GM19468 (cell line): ENCODE results near the gene EWSR1.

Experiments
- ATAC-seq: cut with Tn5 transposase; IDR thresholded peaks from one replicate; pipeline ENCODE4 v1.9.1; 2021; ENCODE audit warnings: mild to moderate bottlenecking, moderate library complexity, moderate number of reproducible peaks; ENCODE audit not compliant: unreplicated experiment; ENCODE audit errors: extremely low read depth

The EWSR1 gene

DNA sequence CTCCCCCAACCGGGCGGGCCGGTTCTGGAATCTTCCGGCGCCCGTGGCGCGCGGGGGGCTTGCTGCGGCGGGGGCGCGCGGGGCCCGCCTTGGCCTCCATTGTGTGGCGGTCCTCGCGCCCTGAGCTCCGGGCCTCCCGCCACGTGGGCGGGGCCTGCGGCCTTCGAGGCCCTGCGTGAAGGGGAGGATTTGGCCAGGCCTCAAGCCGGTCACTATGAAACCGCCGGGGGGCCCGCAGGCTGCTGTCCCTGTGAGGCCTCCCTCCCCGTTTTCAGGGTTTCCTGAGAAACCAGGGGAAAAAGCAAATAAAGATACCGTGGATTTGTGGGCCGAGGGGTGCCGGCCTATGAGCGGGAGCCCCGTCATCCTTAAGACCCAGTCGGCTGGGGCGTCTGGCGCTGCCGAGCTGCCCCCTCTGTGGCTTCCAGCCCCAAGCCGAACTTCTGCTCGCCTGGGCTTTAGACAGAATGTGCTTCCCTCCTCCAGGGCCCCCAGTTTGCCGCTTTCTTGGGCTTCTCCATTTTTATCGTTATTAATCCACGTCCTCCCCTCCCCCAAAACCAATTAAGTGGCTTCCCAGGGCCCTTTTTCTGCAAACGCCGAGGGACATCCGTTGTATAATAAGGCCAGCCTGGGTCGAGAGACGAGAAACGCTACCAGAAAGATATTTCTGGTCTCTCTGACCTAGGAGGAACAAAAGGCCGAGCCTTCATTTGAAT is 602 bp downstream of the EWSR1 start:
- ATAC-seq: peak; percentile 3

DNA sequence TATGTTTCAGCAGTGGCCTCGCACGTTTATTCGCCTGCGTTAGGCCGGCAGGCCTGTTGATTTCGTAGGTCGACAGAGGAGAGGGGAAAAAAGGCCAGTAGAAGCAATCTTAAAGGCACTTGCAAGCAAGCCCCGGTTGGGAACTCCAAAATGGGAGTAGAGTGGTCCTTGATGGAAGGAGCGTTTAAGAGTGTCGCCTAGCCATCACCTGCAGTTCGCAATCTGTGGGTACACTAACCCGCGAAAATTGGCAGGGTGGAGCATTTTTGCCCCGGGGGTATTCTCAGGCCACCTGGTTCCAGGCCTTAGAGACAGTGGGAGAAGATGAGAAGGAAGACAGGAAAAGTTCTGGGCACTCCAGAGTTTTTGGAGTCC is 1.1 kb downstream of the EWSR1 start:
- ATAC-seq: no peak

DNA sequence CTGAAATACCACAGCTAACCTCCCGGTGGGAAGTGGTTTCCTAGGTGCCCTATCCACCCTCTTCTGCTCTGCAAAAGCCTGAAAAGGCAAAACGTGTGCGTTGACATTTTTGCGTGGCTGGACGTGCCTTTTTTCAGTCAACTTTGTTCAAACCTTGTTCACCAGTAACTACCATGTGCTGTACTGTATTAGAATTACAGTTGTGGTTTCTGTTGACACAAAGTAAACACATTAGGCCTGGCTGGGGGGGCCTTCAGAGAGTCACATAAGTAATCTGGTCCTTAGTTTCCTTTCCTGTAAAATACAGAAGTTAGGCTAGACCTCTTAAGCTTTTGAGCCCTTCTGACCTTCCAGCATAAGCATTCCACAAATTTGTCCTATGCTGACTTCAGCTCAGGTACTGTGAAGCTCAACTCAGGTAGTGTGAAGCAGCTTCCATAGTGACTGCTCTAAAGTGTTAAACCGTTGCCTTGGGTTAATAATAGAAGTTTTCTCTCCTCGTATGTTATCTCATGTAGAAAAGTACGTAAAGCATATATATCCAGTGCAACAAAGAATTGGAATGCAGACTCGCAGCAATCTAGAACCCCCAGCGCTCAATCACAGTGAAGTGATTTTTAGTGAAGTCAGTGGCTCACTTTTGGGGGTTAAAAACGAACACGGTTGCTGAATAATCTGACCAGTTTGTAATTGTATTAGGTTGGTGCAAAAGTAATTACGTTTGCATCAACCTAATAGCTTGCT is 1.8 kb downstream of the EWSR1 start:
- ATAC-seq: no peak

DNA sequence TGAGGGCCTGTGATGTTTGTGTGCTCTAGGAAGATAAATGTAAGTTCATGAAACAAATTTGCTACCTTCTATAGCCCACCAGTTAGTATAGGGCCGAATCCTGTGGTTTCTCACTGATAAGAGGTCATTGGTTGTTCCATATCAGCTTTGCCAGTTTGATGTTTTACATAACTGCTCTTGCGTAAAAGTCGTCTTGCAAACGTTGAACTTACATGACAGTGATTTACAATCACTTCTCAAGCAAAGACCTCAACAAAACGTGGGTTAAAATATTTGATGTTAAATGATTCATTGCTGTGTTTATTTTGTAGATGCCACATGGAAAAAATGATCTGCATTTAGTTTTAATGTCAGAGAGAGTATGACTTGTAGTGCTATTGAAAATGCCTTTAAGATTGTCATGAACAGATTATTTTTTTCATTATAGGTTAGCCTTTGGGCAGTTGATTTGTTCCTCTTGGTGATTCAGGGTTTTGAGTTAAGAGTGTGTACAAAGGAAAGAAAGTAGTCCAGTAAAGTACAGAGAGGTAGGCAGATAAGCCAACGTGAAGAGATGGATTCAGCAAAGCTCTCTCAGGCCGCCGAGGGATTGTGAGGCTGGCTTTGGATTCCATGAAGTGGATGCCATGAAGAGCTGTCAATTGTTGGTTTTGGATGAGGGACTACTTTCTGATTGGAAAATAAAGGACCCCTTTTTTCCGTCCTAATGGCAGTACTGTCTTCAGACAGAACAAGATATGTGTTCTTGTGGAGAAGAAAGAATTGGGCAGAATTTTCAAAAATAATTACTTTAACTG is 2.6 kb downstream of the EWSR1 start:
- ATAC-seq: no peak

DNA sequence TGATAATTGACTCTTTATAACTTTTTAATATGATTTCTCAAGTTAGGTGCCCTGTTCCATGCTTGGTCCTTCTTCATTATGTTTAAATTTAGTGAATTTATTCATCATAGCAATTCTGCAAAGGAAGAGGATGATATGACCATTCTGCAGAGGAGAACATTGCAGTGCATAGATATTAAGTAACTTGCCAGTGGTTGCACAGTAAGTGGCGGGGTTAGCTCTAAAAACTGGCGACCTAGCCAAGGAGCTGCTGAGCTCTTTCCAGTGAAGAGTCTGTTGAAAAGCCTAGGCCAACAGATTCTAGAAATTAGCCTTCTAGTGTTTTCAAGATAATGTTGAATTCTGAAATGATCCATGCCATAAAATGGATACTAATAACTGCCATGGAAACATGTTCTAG is 4.6 kb downstream of the EWSR1 start:
- ATAC-seq: no peak

DNA sequence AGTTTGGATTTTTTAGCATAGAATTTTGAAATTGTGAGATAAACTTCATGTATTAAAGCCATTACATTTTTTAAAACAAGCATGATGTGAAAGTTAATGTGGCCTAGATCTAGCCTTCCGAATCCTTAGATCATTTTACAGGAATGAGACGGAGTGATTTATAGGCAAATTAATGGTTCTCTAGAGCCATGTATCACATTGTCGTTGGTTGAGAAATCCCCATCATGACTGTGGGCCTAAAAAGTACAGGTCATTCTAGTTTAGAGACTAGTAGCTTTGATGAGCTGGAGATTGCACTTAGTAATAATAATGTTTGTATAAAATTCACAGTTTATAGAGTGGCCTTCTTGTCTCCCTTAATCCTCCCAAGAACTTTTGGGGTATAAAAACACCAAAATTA is 7.1 kb downstream of the EWSR1 start:
- no peak for ATAC-seq

DNA sequence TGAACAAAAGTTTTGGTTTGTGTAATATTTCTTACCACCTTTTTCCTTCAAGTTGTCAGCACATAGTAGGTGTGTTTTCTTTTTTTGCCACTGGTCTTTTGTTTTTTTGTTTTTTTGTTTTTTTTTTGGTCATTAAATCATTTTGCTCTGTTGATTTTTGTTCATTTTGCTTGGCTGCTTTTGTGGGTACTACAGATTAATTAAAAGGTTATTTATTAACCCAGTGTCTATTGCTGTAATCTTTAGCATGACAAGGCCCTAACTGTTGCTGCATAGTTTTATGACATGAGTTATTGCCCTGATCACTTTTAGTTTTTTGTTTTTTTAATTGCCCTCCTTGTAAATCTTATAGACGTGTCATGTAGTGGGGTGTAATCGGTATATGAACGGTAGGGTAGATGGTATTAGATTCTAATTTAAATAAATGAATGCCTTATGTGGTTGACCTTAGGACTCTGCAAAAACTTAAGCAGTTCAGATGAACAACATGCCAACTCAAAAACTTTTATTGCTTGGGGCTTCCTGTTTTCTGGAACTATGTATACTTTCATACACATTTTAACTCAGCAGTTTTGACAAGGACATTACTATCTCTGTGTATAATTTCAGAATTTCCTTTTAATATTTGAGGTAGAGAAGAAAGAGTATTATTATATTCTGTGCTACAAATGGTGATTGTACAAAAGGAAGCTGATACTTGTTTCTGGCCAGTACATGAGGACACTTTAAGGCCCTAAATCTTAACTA is 7.9 kb downstream of the EWSR1 start:
- ATAC-seq: no peak

DNA sequence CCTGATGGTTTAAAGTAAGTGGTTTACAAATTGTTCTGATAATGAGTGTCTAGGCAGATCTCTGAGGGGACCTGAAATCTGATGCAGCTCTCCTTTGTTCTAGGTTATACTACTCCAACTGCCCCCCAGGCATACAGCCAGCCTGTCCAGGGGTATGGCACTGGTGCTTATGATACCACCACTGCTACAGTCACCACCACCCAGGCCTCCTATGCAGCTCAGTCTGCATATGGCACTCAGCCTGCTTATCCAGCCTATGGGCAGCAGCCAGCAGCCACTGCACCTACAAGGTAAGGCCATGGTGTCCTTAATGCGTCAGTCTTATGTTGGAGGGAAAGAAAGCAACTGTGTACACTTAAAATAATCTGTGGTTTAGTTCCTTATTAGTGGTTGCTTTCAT is 9.9 kb downstream of the EWSR1 start:
- ATAC-seq: no peak

DNA sequence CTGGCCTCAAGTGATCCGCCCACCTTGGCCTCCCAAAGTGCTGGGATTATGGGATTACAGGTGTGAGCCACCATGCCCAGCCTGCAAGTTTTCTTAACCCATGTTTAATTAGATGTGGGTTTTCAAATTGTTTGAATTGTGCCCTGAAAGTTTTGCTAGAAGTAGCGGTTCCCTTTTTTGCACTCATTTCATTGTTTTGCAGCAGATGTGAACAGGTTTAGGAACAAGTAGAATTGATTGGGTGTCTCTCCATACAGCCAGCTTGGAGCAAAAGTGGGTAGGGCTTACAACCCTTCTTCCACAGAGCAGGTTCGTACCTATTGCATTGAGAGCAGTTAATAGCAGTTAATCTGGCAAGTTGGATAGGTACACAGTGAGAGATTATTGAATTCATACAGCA is 16.1 kb downstream of the EWSR1 start:
- no peak for ATAC-seq

DNA sequence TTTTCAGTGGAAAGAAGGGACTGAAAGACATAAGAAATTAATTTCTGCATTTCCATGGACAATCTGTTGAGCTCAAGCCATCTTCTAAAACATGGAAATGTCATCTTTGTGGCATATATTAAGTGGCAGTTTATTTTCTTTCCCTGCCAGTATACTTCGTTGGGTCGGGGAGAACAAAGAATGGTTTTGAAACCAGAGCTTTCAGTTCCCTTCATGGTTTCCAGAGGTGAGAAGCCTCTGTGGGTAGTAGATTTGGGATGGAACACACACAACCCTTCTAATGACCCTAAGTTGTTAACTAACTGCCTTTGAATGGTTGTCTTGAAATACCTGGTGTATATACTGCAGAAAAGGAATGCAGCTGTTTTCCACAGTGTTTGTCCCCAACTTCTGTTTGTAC is 20.8 kb downstream of the EWSR1 start:
- ATAC-seq: no peak

DNA sequence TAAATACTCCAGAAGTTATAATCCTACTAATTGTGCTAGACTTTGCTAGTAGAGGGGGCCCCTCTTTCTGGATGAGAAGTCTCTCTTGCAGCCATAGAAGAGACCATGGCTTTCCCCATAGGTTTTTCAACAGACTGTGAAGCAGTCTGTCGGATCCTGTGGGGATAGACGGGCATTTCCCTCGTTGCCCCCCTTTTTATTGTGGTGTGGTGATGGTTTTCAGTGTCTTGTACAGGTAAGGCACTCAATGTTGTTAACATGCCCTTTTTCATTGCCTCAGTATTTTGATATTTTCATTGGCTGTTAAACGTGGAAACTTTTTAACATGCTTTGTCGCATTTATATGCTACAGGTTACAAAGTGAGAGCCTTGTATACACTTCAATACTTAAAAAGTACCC is 22.0 kb downstream of the EWSR1 start:
- no peak for ATAC-seq

DNA sequence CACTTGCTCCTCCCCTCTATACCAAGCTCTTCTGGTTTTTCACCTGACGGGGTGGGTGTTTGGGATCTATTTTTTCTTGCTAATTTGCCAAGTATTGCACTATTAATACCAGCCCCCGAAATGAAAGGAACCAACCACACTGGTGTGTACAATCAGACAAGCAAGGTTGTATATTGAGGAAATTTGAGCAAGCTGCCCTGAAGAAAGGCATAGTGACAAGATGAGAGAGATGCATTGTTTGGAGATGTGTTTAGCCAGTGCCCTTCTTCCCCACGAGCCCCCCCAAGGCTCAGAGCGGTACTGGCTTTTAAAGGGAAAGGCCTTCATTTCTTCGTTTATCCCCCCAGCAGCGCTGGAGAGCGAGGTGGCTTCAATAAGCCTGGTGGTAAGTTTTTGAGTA is 23.1 kb downstream of the EWSR1 start:
- ATAC-seq: no peak

DNA sequence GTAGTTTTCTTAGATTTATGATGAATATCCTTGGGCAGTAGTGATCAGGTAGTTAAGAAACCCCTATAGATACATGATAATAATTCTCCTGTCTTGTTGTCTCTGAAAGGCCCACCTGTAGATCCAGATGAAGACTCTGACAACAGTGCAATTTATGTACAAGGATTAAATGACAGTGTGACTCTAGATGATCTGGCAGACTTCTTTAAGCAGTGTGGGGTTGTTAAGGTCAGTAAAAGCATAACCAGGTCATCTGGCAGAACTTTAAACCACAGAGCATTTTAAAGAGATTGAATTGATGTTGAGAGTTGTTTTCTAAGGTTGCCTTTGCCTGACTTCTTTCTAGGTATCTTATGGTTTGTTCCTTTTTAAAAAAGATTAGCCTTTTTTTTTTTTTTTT is 24.3 kb downstream of the EWSR1 start:
- ATAC-seq: no peak

DNA sequence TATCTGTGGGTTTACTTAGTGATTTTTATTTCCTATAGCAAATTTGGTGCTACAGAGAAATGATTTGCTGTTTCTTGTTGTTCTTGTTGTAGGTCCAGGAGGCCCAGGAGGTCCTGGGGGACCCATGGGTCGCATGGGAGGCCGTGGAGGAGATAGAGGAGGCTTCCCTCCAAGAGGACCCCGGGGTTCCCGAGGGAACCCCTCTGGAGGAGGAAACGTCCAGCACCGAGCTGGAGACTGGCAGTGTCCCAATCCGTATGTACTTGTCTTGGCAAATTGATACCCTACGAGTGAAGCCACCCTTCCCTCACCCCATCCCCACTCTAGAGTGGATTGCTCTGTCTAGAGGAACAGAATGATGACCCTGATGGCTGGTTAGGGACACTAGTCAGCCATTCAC is 30.6 kb downstream of the EWSR1 start:
- no peak for ATAC-seq

DNA sequence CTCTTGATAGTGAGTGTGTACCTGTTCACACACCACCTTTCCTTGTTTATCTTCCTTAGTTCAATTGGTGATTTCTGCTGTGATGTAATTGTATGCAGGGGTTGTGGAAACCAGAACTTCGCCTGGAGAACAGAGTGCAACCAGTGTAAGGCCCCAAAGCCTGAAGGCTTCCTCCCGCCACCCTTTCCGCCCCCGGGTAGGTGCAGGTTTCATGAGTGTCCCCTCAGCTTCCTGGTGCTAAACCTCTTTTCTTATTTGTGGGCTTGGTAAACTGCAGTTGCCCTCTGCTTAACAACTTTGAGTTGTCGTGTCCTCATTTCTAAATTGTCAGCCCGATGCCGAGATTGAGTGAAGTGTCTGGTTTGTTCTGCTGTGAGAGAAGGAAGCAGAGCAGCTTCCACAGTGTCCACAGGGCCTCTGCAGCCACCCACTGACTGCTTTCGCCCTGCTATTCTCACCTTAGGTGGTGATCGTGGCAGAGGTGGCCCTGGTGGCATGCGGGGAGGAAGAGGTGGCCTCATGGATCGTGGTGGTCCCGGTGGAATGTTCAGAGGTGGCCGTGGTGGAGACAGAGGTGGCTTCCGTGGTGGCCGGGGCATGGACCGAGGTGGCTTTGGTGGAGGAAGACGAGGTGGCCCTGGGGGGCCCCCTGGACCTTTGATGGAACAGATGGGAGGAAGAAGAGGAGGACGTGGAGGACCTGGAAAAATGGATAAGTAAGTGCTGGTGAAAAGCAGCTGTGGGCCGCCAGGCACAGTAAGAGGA is 31.2 kb downstream of the EWSR1 start:
- ATAC-seq: no peak

DNA sequence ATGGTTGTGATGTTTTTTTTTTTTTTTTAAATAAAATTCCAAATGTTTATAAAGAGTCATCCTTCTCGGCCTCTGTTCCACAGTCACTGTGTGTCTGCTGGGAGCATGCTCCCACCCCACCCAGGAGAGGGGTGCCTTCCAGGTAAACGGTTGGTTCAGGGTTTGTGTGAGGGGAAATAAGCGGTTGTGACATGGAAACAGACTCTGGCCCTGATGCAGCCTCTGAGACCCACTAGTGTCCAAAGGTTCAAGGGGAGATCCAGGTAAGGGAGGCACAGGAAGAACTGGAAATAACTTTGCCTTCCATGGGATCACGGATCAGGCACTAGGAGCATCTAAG is 32.4 kb downstream of the EWSR1 start:
- no peak for ATAC-seq

DNA sequence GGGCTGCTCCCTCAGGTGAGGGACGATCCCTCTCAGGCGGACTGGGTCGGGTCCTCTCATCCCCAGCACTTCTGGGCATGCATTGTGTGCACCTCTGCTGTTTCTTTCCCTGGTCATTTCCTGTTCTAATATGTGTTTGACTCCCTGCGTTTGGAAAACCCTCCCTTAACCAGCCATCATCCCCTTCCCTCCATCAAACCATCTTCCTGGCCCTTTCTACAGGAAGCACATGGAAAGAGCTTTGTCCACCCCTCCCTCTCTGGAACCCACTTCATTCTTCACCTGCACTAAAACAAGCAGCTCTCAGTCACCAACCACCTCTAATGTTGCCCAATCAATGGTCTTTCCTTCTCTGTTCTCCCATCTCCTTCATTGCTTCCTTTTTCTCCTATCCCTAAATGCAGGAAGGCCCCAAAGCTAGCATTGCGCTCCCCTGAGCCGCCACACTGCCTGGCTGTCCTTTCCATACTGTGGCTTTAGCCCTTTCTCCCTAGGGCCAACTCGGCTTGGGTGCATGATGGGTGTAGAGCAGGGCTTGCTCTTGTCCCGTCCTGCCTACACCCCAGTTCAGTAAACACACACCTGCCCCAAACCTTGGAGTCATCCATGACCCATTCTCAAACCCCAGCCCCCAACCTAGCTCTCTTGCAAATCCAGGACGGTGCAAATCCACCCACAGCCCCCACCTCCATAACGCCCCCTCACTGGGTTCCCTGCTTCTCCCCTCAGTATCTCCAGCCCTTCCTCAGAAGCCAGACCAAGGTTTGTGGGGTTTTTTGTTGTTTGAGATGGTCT is 32.9 kb downstream of the EWSR1 start:
- no peak for ATAC-seq

DNA sequence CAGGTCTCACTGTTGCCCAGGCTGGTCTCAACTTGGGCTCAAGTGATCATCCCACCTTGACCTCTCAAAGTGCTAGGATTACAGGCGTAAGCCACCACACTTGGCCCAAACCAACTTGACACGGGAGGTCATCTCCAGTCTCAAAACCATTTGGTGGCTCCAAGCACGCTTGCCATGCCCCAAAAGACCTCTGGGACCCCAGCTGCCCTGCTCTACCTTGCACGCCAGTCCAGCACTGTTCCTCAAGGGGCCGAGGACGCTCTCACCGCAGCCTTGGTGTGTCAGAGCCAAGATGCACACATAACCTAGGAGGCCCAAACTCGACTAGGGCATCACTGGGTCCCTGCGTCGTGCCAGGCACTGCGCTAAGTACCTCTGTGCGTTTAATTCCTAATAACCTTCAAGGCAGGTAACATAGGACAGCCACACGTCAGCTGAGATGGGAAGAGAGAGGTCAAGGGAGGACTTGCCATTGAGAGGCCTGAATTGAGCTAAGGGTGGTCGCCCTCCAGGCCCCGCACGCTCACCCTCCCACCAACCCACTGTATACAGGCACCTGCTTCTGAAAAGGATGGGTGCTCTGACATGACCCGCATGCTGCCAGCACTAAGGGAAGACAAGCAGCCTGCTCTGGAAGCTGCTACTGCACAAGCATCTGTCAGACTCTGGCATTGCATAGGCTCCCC is 33.8 kb downstream of the EWSR1 start:
- ATAC-seq: no peak

DNA sequence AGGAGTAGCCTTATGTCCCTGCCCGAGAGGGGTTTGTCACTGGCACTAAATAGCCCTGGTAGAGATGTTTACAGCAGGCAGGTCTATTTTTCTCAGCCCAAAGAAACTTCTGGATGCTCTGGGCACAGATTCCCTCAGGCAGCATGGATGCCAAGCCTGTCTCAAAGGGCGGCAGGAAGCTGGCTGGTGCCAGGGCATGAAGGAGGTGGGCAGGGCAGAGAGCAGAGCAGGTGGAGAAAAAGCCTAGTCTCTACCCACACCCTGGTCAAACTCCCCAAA is 34.3 kb downstream of the EWSR1 start:
- no peak for ATAC-seq
